ENCODE data around the gene RTKN2.
"Not testable (repeated sequence)": the region's sequence is repeated elsewhere in the genome, so short reads cannot be mapped to it uniquely, and the experiment has no call there.

The RTKN2 gene

DNA sequence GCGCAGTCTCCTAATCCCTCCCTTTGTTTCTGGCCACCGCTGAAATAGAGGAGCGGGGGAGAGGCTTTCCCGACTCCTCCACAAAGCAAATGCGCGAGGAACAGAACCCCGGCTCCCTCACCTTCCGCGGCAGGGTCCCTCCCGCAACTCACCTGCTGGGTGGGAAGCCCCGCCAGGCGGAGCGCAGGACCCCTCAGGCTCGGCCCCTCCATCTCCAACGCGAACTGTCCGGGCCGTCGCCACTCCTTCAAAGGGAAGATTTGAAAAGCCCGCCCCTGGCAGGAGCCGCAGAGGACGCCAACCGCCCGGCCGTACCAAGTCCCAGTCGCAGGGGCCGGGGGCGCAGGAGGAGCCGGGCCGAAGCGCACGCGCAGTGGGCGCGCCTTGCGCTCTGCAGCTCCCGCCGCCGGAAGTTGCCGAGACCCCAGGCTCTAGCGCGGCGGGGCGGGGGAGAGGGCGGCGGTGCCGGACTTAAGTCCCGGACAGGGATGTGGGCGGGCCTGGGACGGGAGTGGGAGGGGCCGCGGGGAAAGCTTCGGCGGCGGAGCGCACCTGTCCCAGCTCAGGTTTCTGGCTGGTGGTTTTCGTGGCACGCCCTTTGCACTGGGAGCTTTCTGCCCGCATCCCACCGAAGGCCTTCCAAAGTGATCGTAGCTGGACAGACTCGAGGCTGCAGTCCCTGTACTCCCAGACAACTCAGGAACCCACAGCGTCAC lies at the start of gene RTKN2:
TSS of gene RTKN2 (minus strand) at position 446 of the 716 bp plus-strand sequence. CDS start at position 212, 234 bp downstream.
- peak within 1 kb of the TSS; percentile 77 to 88 for H3K4me3 Mint-ChIP-seq
- peaks cover 7 to 21% of the 10 kb centered on the region in 2 donors for H3K4me1 Mint-ChIP-seq
- no peaks in the 10 kb centered on the region for H3K9me3 Mint-ChIP-seq
- H3K27me3 Mint-ChIP-seq, result peaks cover 6 to 12% of the 10 kb centered on the region in 2 donors
- H3K36me3 Mint-ChIP-seq, result no peaks in the 10 kb centered on the region
- H3K27ac Mint-ChIP-seq, result peak within 1 kb of the TSS; percentile 27
- peak; percentile 72 for DNase-seq
- ATAC-seq (replicated peaks), result peak; percentile 93 to 94

- H3K9me3 Mint-ChIP-seq, result no peaks in the 10 kb centered on the region
- DNase-seq, result no peak
- H3K4me3 Mint-ChIP-seq, result no peak overlapping the region
- H3K4me1 Mint-ChIP-seq, result no peaks in the 10 kb centered on the region
- peaks cover 13 to 14% of the 10 kb centered on the region in 2 donors for H3K27me3 Mint-ChIP-seq
- H3K36me3 Mint-ChIP-seq, result no peaks in the 10 kb centered on the region
- no peak for ATAC-seq (replicated peaks)
- no peak overlapping the region for H3K27ac Mint-ChIP-seq
Observed at GRCh38 chr10:62317257-62317656, 48.6 kb upstream of the RTKN2 start.

DNA sequence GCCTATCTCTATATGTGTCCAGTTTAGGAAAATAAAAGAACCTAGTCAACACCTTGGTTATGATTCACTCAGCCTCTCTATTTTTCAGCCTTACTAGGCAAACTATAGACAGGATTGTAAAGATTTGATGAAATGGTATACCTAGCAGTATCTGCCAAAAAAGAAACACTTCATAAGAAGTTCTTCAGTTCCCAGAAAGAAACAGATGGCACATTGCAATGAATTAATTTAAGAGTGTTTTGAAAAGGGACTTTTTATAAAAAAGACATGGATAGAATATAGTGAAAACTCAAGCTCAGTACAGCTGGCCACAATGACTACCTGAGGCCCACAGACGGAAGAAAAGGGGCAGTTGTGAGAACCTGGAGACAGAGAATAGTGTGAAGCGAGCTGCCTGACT lies 40.6 kb upstream of the RTKN2 start:
- no peak for ATAC-seq (replicated peaks)
- Mint-ChIP-seq H3K4me3 (no peak overlapping the region), H3K27me3 (peaks cover 19 to 22% of the 10 kb centered on the region in 2 donors), H3K9me3 (peaks cover 3 to 5% of the 10 kb centered on the region in 2 donors), H3K36me3 (peaks cover 0 to 3% of the 10 kb centered on the region in 2 donors), H3K27ac (no peak overlapping the region), H3K4me1 (peaks cover 11 to 32% of the 10 kb centered on the region in 2 donors)
- DNase-seq, result no peak

DNA sequence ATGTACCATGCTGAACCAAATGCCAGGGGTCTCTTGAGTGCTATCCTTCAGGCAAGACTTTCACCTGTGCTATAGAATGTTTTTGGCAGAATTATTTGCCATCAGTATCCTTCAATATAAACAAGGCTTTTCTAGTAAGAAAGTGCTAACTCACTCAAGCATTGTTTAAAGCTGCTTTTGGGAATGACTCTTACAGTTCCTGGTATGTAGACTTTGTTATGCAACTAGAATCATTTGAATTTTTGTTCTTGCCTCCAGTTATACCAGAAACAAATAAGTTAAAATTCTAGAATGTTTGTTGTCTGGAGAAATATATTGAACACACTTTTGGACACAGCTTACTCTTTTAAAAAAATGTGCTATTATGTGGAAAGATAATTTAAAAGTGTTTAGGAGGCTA lies 39.5 kb upstream of the RTKN2 start:
- Mint-ChIP-seq H3K4me1 (peaks cover 11 to 32% of the 10 kb centered on the region in 2 donors), H3K4me3 (no peak overlapping the region), H3K36me3 (peaks cover 0 to 3% of the 10 kb centered on the region in 2 donors), H3K27me3 (peaks cover 19 to 22% of the 10 kb centered on the region in 2 donors), H3K9me3 (peaks cover 3 to 5% of the 10 kb centered on the region in 2 donors), H3K27ac (no peak overlapping the region)
- no peak for DNase-seq
- ATAC-seq (replicated peaks), result no peak

GRCh38 chr10:62307635-62308034 lies 39.0 kb upstream of the RTKN2 start:
- no peak for DNase-seq
- H3K4me3 Mint-ChIP-seq, result no peak overlapping the region
- H3K9me3 Mint-ChIP-seq, result peaks cover 3 to 5% of the 10 kb centered on the region in 2 donors
- peaks cover 19 to 22% of the 10 kb centered on the region in 2 donors for H3K27me3 Mint-ChIP-seq
- H3K4me1 Mint-ChIP-seq, result peaks cover 11 to 32% of the 10 kb centered on the region in 2 donors
- ATAC-seq (replicated peaks), result no peak
- H3K36me3 Mint-ChIP-seq, result peaks cover 0 to 3% of the 10 kb centered on the region in 2 donors
- no peak overlapping the region for H3K27ac Mint-ChIP-seq

GRCh38 chr10:62306663-62307062 lies 38.0 kb upstream of the RTKN2 start:
- DNase-seq, result no peak
- Mint-ChIP-seq H3K4me3 (no peak overlapping the region), H3K4me1 (peaks cover 11 to 32% of the 10 kb centered on the region in 2 donors), H3K9me3 (peaks cover 3 to 5% of the 10 kb centered on the region in 2 donors), H3K27me3 (peaks cover 19 to 22% of the 10 kb centered on the region in 2 donors), H3K27ac (no peak overlapping the region), H3K36me3 (peaks cover 0 to 3% of the 10 kb centered on the region in 2 donors)
- ATAC-seq (replicated peaks), result peak; percentile 36 to 39

GRCh38 chr10:62305813-62306212 lies 37.2 kb upstream of the RTKN2 start:
- DNase-seq, result no peak
- peaks cover 0 to 3% of the 10 kb centered on the region in 2 donors for H3K36me3 Mint-ChIP-seq
- ATAC-seq (replicated peaks), result peak; percentile 45 to 48
- no peak overlapping the region for H3K27ac Mint-ChIP-seq
- H3K4me3 Mint-ChIP-seq, result no peak overlapping the region
- H3K4me1 Mint-ChIP-seq, result peaks cover 11 to 32% of the 10 kb centered on the region in 2 donors
- peaks cover 3 to 8% of the 10 kb centered on the region in 2 donors for H3K9me3 Mint-ChIP-seq
- H3K27me3 Mint-ChIP-seq, result peaks cover 16 to 21% of the 10 kb centered on the region in 2 donors

DNA sequence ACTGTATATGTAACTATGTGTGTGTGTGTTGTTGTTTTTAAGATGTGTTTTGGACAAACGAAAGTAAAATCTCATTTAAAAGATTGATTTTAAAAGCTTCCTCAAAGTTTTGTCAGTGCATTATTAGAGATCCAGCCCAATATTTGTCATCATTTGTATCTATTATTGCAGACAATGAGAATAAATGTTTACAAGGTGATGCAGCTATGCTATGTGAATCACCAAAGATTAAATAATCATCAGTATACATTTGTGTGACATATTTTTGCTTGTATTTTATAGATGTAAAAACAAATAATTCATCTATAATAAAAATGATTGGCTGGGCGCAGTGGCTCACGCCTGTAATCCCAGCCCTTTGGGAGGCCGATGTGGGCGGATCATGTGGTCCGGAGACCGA lies 35.3 kb upstream of the RTKN2 start:
- Mint-ChIP-seq H3K9me3 (peaks cover 6 to 7% of the 10 kb centered on the region in 2 donors), H3K36me3 (peaks cover 0 to 3% of the 10 kb centered on the region in 2 donors), H3K4me1 (peaks cover 11 to 23% of the 10 kb centered on the region in 2 donors), H3K4me3 (no peak overlapping the region), H3K27ac (no peak overlapping the region), H3K27me3 (peaks cover 3 to 7% of the 10 kb centered on the region in 2 donors)
- ATAC-seq (replicated peaks) (no peak), DNase-seq (no peak)

DNA sequence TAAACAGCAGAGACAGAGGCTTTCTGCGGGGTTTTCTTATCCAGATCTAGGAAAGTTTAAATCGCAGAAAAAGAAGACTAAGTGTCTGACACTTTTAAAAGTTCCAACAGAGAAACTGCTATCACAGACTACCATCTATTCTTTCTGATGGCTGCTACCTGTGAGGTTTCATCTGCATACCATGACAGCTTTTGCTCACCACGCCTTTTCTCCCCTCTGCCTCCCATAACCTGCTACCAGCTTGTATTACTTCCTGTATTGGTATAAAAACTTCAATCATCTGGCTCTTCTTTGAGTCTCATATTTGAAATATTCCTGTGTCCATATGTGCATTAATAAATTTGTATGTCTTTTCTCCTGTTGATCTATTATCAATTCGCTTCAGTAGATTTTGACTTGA lies 34.1 kb upstream of the RTKN2 start:
- H3K27ac Mint-ChIP-seq, result no peak overlapping the region
- ATAC-seq (replicated peaks), result no peak
- DNase-seq, result no peak

DNA sequence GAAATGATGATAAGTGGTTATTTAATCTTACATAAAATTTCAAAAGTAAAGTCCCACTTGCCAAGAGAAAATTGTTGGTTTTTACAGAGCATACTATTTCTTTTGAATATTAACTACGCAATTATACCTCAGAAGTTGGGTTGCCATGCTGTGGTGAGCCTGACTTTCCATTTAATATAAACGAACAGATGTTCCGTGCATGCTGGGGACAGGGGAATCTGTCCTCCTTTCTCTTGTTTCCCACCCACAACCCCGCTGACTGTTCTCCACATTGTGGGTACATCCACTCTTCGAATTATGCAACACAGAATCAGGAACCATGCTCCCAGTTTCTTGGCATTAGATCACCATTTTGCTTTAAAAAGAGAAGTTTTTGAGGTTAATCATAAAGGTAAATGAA lies 29.2 kb upstream of the RTKN2 start:
- H3K9me3 Mint-ChIP-seq, result peaks cover 5 to 6% of the 10 kb centered on the region in 2 donors

More for the DNA sequence above, 34.1 kb upstream of the RTKN2 start:
- Mint-ChIP-seq H3K4me1 (peaks cover 11 to 23% of the 10 kb centered on the region in 2 donors), H3K36me3 (no peaks in the 10 kb centered on the region), H3K9me3 (peaks cover 5 to 6% of the 10 kb centered on the region in 2 donors), H3K27me3 (peaks cover 0 to 4% of the 10 kb centered on the region in 2 donors), H3K4me3 (no peak overlapping the region)

DNA sequence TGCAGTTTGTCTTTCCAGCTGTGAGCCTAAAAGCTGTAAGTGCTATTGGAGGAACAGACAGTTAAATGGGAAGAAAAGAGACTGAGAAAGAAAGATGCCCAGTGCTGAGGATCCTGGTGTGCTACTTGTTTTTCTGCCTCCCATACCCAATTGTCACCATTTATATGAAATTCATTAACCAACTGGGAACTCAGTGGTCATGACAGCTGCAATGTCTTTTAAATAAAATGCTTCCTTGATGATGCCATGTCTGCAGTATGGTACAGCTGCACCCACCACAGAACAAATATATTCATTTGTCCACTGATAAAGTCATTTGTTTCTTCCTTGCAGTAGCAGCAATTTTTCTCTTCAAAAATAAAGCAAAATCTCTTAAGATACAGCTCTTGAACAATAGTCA lies 15.6 kb upstream of the RTKN2 start:
- H3K27me3 Mint-ChIP-seq, result peaks cover 0 to 9% of the 10 kb centered on the region in 2 donors
- ATAC-seq (replicated peaks) (no peak), DNase-seq (no peak)
- no peaks in the 10 kb centered on the region for H3K9me3 Mint-ChIP-seq
- H3K4me3 Mint-ChIP-seq, result no peak overlapping the region
- H3K4me1 Mint-ChIP-seq, result no peaks in the 10 kb centered on the region
- no peaks in the 10 kb centered on the region for H3K36me3 Mint-ChIP-seq
- no peak overlapping the region for H3K27ac Mint-ChIP-seq

More for the DNA sequence above, 29.2 kb upstream of the RTKN2 start:
- H3K27me3 Mint-ChIP-seq, result peaks cover 11 to 25% of the 10 kb centered on the region in 2 donors
- no peak overlapping the region for H3K4me3 Mint-ChIP-seq
- no peaks in the 10 kb centered on the region for H3K36me3 Mint-ChIP-seq
- H3K27ac Mint-ChIP-seq, result no peak overlapping the region
- no peak for DNase-seq
- no peaks in the 10 kb centered on the region for H3K4me1 Mint-ChIP-seq
- no peak for ATAC-seq (replicated peaks)

DNA sequence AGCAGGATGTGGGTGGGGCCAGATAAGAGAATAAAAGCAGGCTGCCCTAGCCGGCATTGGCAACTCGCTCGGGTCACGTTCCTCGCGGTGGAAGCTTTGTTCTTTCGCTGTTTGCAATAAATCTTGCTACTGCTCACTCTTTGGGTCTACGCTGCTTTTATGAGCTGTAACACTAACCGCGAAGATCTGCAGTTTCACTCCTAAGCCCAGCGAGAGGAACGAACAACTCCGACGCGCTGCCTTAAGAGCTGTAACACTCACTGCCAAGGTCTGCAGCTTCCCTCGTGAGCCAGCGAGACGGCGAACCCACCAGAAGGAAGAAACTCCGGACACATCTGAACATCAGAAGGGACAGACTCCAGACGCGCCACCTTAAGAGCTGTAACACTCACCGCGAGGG lies 12.7 kb upstream of the RTKN2 start:
- not testable (repeated sequence) for H3K4me3 Mint-ChIP-seq; H3K27me3 Mint-ChIP-seq; ATAC-seq (replicated peaks); H3K4me1 Mint-ChIP-seq; H3K36me3 Mint-ChIP-seq; DNase-seq; H3K27ac Mint-ChIP-seq; H3K9me3 Mint-ChIP-seq

- not testable (repeated sequence) for H3K4me1 Mint-ChIP-seq; DNase-seq; ATAC-seq (replicated peaks)
Observed at GRCh38 chr10:62280392-62280791, 11.7 kb upstream of the RTKN2 start.

GRCh38 chr10:62278441-62278910 lies 9.8 kb upstream of the RTKN2 start:
- no peak for ATAC-seq (replicated peaks)
- Mint-ChIP-seq H3K27ac (no peak overlapping the region), H3K27me3 (no peaks in the 10 kb centered on the region), H3K4me1 (no peaks in the 10 kb centered on the region), H3K4me3 (no peak overlapping the region), H3K36me3 (no peaks in the 10 kb centered on the region), H3K9me3 (no peaks in the 10 kb centered on the region)
- DNase-seq, result no peak

More at GRCh38 chr10:62280392-62280791, 11.7 kb upstream of the RTKN2 start:
- not testable (repeated sequence) for H3K27ac Mint-ChIP-seq, H3K9me3 Mint-ChIP-seq, H3K4me3 Mint-ChIP-seq, H3K36me3 Mint-ChIP-seq, H3K27me3 Mint-ChIP-seq

DNA sequence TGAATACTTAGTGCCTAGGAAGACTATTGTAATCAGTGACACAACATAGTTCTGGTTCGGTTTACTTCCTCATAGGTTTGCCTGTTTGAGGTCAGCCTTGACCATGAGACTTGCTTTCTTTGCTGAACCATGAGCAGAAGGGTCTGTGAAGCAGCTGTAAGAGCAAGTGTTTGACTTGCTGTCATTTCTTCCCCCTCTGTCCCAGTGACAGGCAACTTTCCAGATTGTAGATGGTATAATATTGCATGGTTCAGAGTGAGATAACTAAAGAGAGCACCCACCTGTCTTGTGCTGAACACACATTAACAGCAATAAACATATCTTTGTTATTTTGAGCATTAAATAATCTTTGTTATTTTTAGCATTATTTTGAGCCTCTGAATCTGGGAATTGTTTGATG lies 9.3 kb upstream of the RTKN2 start:
- ATAC-seq (replicated peaks) (peak in 1 of 2 donors; percentile 14), DNase-seq (no peak)
- H3K4me1 Mint-ChIP-seq, result no peaks in the 10 kb centered on the region
- no peak overlapping the region for H3K27ac Mint-ChIP-seq
- no peaks in the 10 kb centered on the region for H3K9me3 Mint-ChIP-seq
- H3K4me3 Mint-ChIP-seq, result no peak overlapping the region
- no peaks in the 10 kb centered on the region for H3K27me3 Mint-ChIP-seq
- no peaks in the 10 kb centered on the region for H3K36me3 Mint-ChIP-seq
